H1 (cell line): ENCODE measurements around the gene TNFSF12. TPM values are rescaled to one million over a fixed set of nuclear protein-coding genes. Genes with fewer than 3 reads are reported as not detected.

Experiments used
- CHD2 ChIP-seq: IDR thresholded peaks from 2 replicates; pipeline ENCODE4 v1.6.1; 2012; ENCODE audit warnings: low read length, improper control_type of control experiment
- HDAC6 ChIP-seq: IDR thresholded peaks from one replicate; pipeline ENCODE4 v1.7.1; 2012; ENCODE audit warnings: low read depth, mild to moderate bottlenecking, inconsistent platforms, low read length, moderate library complexity
- RNF2 ChIP-seq: fragments of 200-900, 300-1000 bp; sonication (generic); IDR thresholded peaks from 2 replicates; pipeline ENCODE4 v1.7.1; 2016; ENCODE audit warnings: borderline replicate concordance, low read depth, mild to moderate bottlenecking, antibody characterized with exemption, low read length; ENCODE audit not compliant: poor library complexity, severe bottlenecking; ENCODE audit errors: missing control alignments
- RXRA ChIP-seq: IDR thresholded peaks from 2 replicates; pipeline ENCODE4 v1.6.1; 2011; ENCODE audit warnings: low read depth, mild to moderate bottlenecking, low read length, moderate library complexity; ENCODE audit not compliant: insufficient read depth
- SIX5 ChIP-seq: IDR thresholded peaks from 2 replicates; pipeline ENCODE4 v1.6.1; 2011; ENCODE audit warnings: mild to moderate bottlenecking, low read depth, low read length
- SP2 ChIP-seq: IDR thresholded peaks from 2 replicates; pipeline ENCODE4 v1.6.1; 2012; ENCODE audit warnings: mild to moderate bottlenecking, low read length, inconsistent platforms
- SUZ12 ChIP-seq: fragments of 200-600 bp; sonication (generic); IDR thresholded peaks from 2 replicates; pipeline ENCODE4 v1.6.1; 2012; ENCODE audit warnings: mild to moderate bottlenecking, inconsistent platforms, low read length, moderate library complexity, mixed read lengths
- TAF7 ChIP-seq: optimal IDR thresholded peaks from 2 replicates; pipeline ENCODE3; 2011; ENCODE audit warnings: low read depth, mild to moderate bottlenecking, inconsistent platforms, low read length, moderate library complexity, borderline replicate concordance
- polyA plus RNA-seq, 7 experiments: library from polyadenylated mRNA; depleted of rRNA in 3 of 7; stranded (reverse) in 5 of 7; unstranded in 2 of 7; fragments of >200 nt in 5 of 7; fragments of 200-250 nt in 2 of 7; gene quantifications; 1 replicate in 5 of 7; 2 replicates in 1 of 7; 4 replicates in 1 of 7; pipeline versions ENCODE4 v1.2.1 to v1.2.3, GENCODE V29; 2011 to 2013; ENCODE audit warnings: missing spikeins in 2 of 7, mixed read lengths in 2 of 7
- total RNA-seq: library from RNA; stranded (reverse); fragmentation: NEBNext Ultra II Directional; extraction: Animal tissue kit (Norgen Biotek cat#: 25700); gene quantifications from 2 replicates; pipeline ENCODE4 v1.2.1, GENCODE V29; 2021
- TF ChIP-seq, protein P1 (sequence below): IDR thresholded peaks from 2 replicates; pipeline ENCODE4 v1.6.1; 2011; ENCODE audit warnings: low read length, improper control_type of control experiment
- TF ChIP-seq, protein P2 (sequence below): fragments of 300-600 bp; sonication (generic); IDR thresholded peaks from 2 replicates; pipeline ENCODE4 v1.7.1; 2012; ENCODE audit warnings: low read length, moderate library complexity, mild to moderate bottlenecking, inconsistent platforms; ENCODE audit not compliant: insufficient replicate concordance
- TF ChIP-seq, protein P3 (sequence below): IDR thresholded peaks from 2 replicates; pipeline ENCODE4 v1.6.1; 2011; ENCODE audit warnings: low read depth, mild to moderate bottlenecking, low read length; ENCODE audit not compliant: insufficient read depth

The TNFSF12 gene
- total and polyA plus RNA-seq, 2 of the 8 experiments (the other 6 are each of a cell fraction or from before 2014, with no cell fraction given) = 7.2 to 9.6 TPM

GRCh38 chr17:7572338-7572587 lies 23.4 kb downstream of the TNFSF12 start (continued):
- TF ChIP-seq SIX5 (no peak), CHD2 (no peak), RNF2 (no peak), SP2 (no peak), TAF7 (peak; percentile 88), RXRA (no peak), SUZ12 (no peak), HDAC6 (no peak)
- TF ChIP-seq, protein P1, sequence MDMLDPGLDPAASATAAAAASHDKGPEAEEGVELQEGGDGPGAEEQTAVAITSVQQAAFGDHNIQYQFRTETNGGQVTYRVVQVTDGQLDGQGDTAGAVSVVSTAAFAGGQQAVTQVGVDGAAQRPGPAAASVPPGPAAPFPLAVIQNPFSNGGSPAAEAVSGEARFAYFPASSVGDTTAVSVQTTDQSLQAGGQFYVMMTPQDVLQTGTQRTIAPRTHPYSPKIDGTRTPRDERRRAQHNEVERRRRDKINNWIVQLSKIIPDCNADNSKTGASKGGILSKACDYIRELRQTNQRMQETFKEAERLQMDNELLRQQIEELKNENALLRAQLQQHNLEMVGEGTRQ = peak; percentile 96
- TF ChIP-seq, protein P2, sequence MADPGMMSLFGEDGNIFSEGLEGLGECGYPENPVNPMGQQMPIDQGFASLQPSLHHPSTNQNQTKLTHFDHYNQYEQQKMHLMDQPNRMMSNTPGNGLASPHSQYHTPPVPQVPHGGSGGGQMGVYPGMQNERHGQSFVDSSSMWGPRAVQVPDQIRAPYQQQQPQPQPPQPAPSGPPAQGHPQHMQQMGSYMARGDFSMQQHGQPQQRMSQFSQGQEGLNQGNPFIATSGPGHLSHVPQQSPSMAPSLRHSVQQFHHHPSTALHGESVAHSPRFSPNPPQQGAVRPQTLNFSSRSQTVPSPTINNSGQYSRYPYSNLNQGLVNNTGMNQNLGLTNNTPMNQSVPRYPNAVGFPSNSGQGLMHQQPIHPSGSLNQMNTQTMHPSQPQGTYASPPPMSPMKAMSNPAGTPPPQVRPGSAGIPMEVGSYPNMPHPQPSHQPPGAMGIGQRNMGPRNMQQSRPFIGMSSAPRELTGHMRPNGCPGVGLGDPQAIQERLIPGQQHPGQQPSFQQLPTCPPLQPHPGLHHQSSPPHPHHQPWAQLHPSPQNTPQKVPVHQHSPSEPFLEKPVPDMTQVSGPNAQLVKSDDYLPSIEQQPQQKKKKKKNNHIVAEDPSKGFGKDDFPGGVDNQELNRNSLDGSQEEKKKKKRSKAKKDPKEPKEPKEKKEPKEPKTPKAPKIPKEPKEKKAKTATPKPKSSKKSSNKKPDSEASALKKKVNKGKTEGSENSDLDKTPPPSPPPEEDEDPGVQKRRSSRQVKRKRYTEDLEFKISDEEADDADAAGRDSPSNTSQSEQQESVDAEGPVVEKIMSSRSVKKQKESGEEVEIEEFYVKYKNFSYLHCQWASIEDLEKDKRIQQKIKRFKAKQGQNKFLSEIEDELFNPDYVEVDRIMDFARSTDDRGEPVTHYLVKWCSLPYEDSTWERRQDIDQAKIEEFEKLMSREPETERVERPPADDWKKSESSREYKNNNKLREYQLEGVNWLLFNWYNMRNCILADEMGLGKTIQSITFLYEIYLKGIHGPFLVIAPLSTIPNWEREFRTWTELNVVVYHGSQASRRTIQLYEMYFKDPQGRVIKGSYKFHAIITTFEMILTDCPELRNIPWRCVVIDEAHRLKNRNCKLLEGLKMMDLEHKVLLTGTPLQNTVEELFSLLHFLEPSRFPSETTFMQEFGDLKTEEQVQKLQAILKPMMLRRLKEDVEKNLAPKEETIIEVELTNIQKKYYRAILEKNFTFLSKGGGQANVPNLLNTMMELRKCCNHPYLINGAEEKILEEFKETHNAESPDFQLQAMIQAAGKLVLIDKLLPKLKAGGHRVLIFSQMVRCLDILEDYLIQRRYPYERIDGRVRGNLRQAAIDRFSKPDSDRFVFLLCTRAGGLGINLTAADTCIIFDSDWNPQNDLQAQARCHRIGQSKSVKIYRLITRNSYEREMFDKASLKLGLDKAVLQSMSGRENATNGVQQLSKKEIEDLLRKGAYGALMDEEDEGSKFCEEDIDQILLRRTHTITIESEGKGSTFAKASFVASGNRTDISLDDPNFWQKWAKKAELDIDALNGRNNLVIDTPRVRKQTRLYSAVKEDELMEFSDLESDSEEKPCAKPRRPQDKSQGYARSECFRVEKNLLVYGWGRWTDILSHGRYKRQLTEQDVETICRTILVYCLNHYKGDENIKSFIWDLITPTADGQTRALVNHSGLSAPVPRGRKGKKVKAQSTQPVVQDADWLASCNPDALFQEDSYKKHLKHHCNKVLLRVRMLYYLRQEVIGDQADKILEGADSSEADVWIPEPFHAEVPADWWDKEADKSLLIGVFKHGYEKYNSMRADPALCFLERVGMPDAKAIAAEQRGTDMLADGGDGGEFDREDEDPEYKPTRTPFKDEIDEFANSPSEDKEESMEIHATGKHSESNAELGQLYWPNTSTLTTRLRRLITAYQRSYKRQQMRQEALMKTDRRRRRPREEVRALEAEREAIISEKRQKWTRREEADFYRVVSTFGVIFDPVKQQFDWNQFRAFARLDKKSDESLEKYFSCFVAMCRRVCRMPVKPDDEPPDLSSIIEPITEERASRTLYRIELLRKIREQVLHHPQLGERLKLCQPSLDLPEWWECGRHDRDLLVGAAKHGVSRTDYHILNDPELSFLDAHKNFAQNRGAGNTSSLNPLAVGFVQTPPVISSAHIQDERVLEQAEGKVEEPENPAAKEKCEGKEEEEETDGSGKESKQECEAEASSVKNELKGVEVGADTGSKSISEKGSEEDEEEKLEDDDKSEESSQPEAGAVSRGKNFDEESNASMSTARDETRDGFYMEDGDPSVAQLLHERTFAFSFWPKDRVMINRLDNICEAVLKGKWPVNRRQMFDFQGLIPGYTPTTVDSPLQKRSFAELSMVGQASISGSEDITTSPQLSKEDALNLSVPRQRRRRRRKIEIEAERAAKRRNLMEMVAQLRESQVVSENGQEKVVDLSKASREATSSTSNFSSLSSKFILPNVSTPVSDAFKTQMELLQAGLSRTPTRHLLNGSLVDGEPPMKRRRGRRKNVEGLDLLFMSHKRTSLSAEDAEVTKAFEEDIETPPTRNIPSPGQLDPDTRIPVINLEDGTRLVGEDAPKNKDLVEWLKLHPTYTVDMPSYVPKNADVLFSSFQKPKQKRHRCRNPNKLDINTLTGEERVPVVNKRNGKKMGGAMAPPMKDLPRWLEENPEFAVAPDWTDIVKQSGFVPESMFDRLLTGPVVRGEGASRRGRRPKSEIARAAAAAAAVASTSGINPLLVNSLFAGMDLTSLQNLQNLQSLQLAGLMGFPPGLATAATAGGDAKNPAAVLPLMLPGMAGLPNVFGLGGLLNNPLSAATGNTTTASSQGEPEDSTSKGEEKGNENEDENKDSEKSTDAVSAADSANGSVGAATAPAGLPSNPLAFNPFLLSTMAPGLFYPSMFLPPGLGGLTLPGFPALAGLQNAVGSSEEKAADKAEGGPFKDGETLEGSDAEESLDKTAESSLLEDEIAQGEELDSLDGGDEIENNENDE = no peak
- TF ChIP-seq, protein P3, sequence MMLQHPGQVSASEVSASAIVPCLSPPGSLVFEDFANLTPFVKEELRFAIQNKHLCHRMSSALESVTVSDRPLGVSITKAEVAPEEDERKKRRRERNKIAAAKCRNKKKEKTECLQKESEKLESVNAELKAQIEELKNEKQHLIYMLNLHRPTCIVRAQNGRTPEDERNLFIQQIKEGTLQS = peak; percentile 81
